Mucosa of stomach (tissue), 1 donor: ENCODE measurements around the gene DCTN1.
"Not testable (repeated sequence)": the region's sequence is repeated elsewhere in the genome, so short reads cannot be mapped to it uniquely, and the experiment has no call there.

Source experiments
- H3K27me3 ChIP-seq: one replicate; pipeline ENCODE4 v1.7.0; 2013; ENCODE audit warnings: mild to moderate bottlenecking, low read length; ENCODE audit not compliant: control insufficient read depth, insufficient read depth
- H3K36me3 ChIP-seq: one replicate; pipeline ENCODE4 v1.7.0; 2013; ENCODE audit warnings: low read length; ENCODE audit not compliant: control insufficient read depth, insufficient read depth
- H3K4me1 ChIP-seq: one replicate; pipeline ENCODE4 v1.7.0; 2013; ENCODE audit warnings: mild to moderate bottlenecking, low read length; ENCODE audit not compliant: control insufficient read depth, insufficient read depth
- H3K4me3 ChIP-seq: one replicate; pipeline ENCODE4 v1.7.0; 2013; ENCODE audit warnings: low read length
- H3K9ac ChIP-seq: one replicate; pipeline ENCODE4 v1.7.0; 2013; ENCODE audit warnings: mild to moderate bottlenecking, low read length, moderate library complexity
- H3K9me3 ChIP-seq: one replicate; pipeline ENCODE4 v1.7.0; 2013; ENCODE audit warnings: mild to moderate bottlenecking, low read length, moderate library complexity; ENCODE audit not compliant: control insufficient read depth
- donor health status: Pancreatic carcinoma.

The DCTN1 gene

DNA sequence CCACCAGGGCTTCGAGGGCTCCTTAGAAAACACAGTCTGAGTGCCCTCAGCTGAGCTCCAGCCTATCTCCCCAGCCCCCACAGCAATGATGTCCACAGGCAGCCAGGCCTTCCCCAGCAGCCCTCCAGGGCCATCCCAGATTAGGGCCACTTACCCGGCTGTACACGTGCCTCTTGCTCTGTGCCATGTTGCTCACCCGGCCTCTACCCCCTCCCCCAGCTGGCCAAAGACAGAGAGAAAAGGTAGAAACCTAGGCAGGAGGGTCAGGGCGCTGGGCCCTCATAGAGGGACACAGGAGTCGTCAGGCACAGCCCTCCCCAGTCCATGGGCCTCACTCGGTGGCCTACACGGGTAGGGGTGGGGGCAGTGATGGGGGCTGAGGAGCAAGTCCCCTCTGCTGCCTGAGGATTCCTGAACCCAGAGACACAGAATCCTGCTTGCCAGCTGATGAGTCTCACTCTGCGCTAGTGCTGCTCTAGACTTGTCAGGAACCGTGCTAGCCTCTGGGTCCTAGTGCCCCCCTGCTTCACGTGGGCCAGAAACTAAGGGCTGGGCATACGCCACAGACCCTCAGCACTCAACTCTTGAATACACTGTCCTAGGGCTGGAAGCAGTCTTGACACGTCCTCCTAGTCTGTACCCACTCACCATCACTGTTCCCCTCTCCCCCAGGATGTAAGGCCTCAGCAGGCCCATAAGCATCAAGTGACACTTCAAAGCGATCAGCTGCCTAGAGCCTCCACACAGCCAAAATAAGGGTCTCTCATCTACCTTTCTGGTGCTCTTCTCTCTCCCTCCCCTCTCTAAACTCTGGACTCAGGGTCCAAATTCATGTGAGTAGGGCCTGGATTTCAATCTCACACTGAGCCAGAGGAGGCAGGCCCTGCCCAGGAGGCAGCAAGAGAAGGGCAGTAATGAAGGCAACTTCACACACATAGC lies at the start of gene DCTN1:
Gene DCTN1, minus strand, starts transcription at position 461 of the 939 bp plus-strand sequence. Its CDS starts 274 bp downstream, at position 187.
- H3K4me1 ChIP-seq = peaks cover 34% of the 10 kb centered on the region
- H3K27me3 ChIP-seq = no peaks in the 10 kb centered on the region
- peaks cover 15% of the 10 kb centered on the region for H3K36me3 ChIP-seq
- H3K9me3 ChIP-seq = no peaks in the 10 kb centered on the region
- peak within 1 kb of the TSS; percentile 62 for H3K9ac ChIP-seq
- peak within 1 kb of the TSS; percentile 43 for H3K4me3 ChIP-seq

DNA sequence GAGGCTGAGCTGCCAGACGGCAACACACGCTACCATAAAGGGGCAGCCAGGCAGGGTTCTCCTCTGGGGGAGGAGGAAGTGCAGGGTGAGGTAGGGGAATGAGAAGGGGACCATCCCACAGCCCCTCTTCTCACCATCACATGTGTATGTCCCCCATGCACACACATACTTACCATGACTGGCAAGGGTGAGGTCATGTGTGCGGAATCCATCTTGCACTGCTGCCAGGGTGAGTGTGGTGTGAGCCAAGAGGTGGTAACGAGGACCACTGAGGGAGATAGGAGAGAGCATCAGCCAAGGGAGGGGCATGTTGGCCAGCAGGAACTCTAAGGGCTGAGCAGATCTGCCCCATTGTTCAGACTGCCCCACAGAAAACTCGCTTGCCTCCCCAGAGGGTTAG lies 48.6 kb upstream of the DCTN1 start:
- H3K4me3 ChIP-seq = no peak overlapping the region
- H3K4me1 ChIP-seq = peaks cover 16% of the 10 kb centered on the region
- H3K9ac ChIP-seq = no peak overlapping the region
- H3K27me3 ChIP-seq = no peaks in the 10 kb centered on the region
- H3K36me3 ChIP-seq = peaks cover 5% of the 10 kb centered on the region
- no peaks in the 10 kb centered on the region for H3K9me3 ChIP-seq

GRCh38 chr2:74427551-74427950 lies 47.4 kb upstream of the DCTN1 start:
- no peak overlapping the region for H3K4me3 ChIP-seq
- H3K4me1 ChIP-seq = peaks cover 16% of the 10 kb centered on the region
- no peak overlapping the region for H3K9ac ChIP-seq
- no peaks in the 10 kb centered on the region for H3K27me3 ChIP-seq
- no peaks in the 10 kb centered on the region for H3K9me3 ChIP-seq
- peaks cover 5% of the 10 kb centered on the region for H3K36me3 ChIP-seq

DNA sequence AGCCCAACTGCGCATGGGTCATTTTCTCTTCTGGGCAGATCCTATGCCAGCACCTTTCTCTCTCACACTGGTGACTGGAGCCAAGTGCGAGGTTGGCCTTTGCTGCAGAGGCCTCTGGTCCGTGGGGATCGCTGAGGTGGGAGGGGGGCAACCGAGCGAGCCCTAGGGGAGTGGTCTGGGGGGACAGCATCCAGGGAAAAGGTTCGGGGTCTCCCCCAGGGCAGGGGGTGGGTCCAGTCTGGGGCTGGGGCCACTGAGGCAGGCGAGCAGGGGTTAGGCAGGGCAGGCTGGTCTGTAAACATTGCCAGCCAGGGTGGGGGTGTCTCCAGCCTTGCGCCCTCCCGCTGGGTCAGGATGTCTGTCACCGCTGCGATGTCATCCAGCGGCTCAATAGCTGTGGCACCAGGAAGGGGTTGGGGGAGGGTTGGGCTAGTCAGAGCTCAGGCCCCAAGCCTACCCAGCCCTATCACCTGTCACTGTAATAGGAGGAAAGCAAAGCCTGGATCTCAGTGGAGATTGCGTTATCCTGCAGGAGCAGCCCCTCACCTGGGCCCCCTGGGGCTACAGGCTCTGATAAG lies 46.2 kb upstream of the DCTN1 start:
- H3K36me3 ChIP-seq = peaks cover 5% of the 10 kb centered on the region
- peaks cover 23% of the 10 kb centered on the region for H3K4me1 ChIP-seq
- H3K27me3 ChIP-seq = no peaks in the 10 kb centered on the region
- H3K9ac ChIP-seq = no peak overlapping the region
- no peak overlapping the region for H3K4me3 ChIP-seq
- H3K9me3 ChIP-seq = no peaks in the 10 kb centered on the region

DNA sequence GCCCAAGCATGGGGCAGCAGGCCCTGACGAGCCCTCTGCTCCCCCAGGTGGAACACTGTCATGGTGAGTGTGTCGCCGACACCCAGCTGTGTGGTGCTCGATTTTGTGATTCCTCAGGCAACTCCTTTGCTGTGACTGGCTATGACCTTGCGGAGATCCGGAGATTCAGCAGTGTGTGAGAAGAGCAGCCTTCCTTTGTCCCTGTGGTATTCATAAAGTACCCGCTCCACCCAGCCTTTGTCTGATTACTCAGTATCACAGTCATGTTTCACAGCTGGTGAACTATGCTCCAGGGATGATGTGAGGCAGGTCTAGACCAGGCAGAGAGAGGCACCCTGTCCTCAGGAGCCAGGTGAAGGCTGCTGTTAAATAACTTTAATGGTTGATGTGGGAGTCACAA lies 45.4 kb upstream of the DCTN1 start:
- no peak overlapping the region for H3K4me3 ChIP-seq
- peaks cover 28% of the 10 kb centered on the region for H3K4me1 ChIP-seq
- no peak overlapping the region for H3K9ac ChIP-seq
- no peaks in the 10 kb centered on the region for H3K27me3 ChIP-seq
- H3K36me3 ChIP-seq = peaks cover 5% of the 10 kb centered on the region
- no peaks in the 10 kb centered on the region for H3K9me3 ChIP-seq

DNA sequence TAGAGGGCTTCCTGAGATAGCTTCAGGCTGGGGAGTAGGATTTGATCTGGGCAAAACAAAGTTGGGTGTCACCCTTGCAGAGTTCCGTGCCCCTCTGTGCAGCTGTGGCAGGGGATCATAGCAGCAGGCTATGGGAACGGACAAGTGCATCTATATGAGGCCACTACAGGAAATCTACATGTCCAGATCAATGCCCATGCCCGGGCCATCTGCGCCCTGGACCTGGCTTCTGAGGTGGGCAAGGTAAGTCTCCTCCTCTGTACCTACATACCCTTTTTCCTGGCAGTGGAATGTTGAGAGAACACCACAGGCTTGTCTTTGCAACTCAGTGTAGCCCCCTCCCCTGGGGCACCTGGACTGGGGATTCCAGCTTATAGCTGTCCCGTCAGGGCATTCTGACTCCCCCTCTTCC lies 44.9 kb upstream of the DCTN1 start:
- Histone ChIP-seq H3K36me3 (peaks cover 1% of the 10 kb centered on the region), H3K9me3 (no peaks in the 10 kb centered on the region), H3K4me3 (no peak overlapping the region), H3K27me3 (no peaks in the 10 kb centered on the region), H3K4me1 (peaks cover 23% of the 10 kb centered on the region), H3K9ac (no peak overlapping the region)

DNA sequence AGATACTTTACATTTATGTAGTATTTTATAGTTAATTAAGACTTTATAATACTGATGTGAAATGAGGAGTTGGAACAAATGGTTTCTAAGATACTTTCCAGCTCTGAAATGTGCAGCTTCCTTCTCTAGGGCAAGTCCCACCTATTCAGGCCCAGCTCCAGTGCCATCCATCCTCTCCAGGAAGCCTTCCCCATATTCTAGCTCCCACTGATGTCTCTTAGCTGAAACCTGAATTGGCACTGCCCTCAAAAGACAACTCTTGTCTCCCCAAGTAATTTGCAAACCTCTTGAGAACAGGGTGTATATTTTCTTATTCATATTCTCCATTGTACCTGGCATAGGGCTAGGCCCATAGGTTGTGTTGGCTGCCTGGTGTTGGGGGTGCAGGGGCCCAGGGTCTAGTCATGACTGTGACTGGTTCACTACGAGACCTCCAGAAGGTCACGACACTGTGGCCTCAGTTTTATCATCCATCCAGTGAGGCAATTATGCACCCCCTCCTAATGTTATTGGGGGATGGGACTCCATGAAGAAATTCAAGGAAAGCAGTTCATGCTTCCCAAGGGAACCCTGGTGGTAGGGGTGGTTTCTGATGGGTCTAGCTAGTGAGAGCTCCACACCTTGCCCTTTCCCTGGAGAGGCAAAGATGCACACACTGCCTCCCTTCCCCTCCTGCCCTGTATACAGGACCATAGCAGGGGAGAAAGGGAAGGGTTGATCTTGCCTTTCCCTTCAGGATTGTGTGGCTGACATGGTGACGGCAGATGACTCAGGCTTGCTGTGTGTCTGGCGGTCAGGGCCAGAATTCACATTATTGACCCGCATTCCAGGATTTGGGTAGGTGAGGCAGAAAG lies 44.3 kb upstream of the DCTN1 start:
- Histone ChIP-seq H3K4me3 (no peak overlapping the region), H3K9me3 (no peaks in the 10 kb centered on the region), H3K27me3 (no peaks in the 10 kb centered on the region), H3K9ac (no peak overlapping the region), H3K4me1 (peaks cover 17% of the 10 kb centered on the region), H3K36me3 (no peaks in the 10 kb centered on the region)

- Histone ChIP-seq H3K27me3 (no peaks in the 10 kb centered on the region), H3K4me3 (no peak overlapping the region), H3K36me3 (no peaks in the 10 kb centered on the region), H3K9me3 (no peaks in the 10 kb centered on the region), H3K4me1 (peaks cover 13% of the 10 kb centered on the region), H3K9ac (no peak overlapping the region)
Observed at GRCh38 chr2:74423231-74424095, 43.4 kb upstream of the DCTN1 start.

GRCh38 chr2:74421221-74421870 lies 41.2 kb upstream of the DCTN1 start, which contains the start of the genes C2orf81 and WDR54:
TSS of gene C2orf81 (minus strand) at chr2:74421619. CDS start at chr2:74421560, 59 bp downstream.
TSS of gene WDR54 (plus strand) at chr2:74421730. CDS start at chr2:74422154, 424 bp downstream.
- peak within 1 kb of the TSS; percentile 80 for H3K9ac ChIP-seq
- H3K4me3 ChIP-seq = peak within 1 kb of the TSS; percentile 49
- no peaks in the 10 kb centered on the region for H3K9me3 ChIP-seq
- H3K4me1 ChIP-seq = peaks cover 13% of the 10 kb centered on the region
- H3K27me3 ChIP-seq = no peaks in the 10 kb centered on the region
- no peaks in the 10 kb centered on the region for H3K36me3 ChIP-seq

DNA sequence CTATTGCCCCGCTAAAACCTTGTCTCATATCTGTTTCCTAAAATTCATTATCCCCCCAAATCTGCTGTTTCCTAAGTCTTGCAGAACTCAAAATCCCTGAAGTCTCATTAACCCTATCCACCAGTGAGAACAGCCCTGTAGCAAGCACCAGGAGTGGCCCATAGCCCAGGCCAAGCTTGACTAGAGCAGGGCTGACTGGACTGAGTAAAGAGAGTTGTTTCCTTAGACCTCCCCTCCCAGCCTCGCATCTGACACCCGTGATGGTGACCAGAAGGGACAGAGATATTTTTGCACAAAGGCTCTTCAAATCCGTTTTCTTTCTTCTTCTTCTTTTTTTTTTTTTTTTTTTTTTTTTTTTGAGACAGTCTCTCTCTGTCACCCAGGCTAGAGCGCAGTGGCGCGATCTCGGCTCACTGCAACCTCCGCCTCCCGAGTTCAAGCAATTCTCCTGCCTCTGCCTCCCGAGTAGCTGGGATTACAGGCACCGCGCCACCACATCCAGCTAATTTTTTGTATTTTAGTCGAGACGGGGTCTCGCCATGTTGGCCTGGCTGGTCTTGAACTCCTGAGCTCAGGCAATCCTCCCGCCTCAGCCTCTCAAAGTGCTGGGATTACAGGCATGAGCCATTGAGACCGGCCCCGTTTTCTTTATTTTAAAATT lies 40.5 kb upstream of the DCTN1 start:
- H3K27me3 ChIP-seq, H3K9me3 ChIP-seq, H3K36me3 ChIP-seq: not testable (repeated sequence)
- peak overlapping the region; percentile 80 for H3K9ac ChIP-seq
- H3K4me3 ChIP-seq = peak overlapping the region; percentile 49
- H3K4me1 ChIP-seq = peaks cover 20% of the 10 kb centered on the region
